Heart right ventricle (tissue), 16 donors: Measurements from ENCODE around the gene GJD2. TPM values are rescaled to one million over a fixed set of nuclear protein-coding genes. Genes with fewer than 3 reads are reported as not detected.

ENCODE experiments used
- ATAC-seq, 8 donors: fragments of 200-7000 bp; cut with Tn5 transposase; one replicate each; pipeline ENCODE4 v1.9.1; 2020; ENCODE audit warnings: mild to moderate bottlenecking in 8 of 8, moderate library complexity in 8 of 8, moderate number of reproducible peaks in 1 of 8
- DNase-seq, 2 donors: peaks; one replicate each; pipeline ENCODE4 v3.0.0-alpha.2; 2020
- H3K27ac ChIP-seq, 10 donors: fragments of 200-600 bp; sonication (generic) in 2 of 10; one replicate each; pipeline versions ENCODE4 v1.5.0 to v1.8.0; 2020 to 2022; ENCODE audit warnings: mild to moderate bottlenecking in 3 of 10
- H3K27me3 ChIP-seq, 7 donors: fragments of 200-600 bp; one replicate each; pipeline ENCODE4 v1.8.0; 2021 to 2022; ENCODE audit warnings: mild to moderate bottlenecking in 2 of 7
- H3K36me3 ChIP-seq, 9 donors: fragments of 200-600 bp; sonication (generic) in 1 of 9; one replicate each; pipeline versions ENCODE4 v1.5.0 to v1.8.0; 2020 to 2022; ENCODE audit warnings: mild to moderate bottlenecking in 2 of 9
- H3K4me1 ChIP-seq, 9 donors: fragments of 200-600 bp; sonication (generic) in 1 of 9; one replicate each; pipeline versions ENCODE4 v1.5.0 to v1.8.0; 2020 to 2022; ENCODE audit warnings: mild to moderate bottlenecking in 4 of 9
- H3K4me3 ChIP-seq, 10 donors: fragments of 200-600 bp; sonication (generic) in 2 of 10; one replicate each; pipeline versions ENCODE4 v1.5.0 to v1.8.0; 2020 to 2022; ENCODE audit warnings: mild to moderate bottlenecking in 7 of 10, moderate library complexity in 2 of 10
- H3K9me3 ChIP-seq, 11 donors: fragments of 200-600 bp in 10 of 11; sonication (generic) in 2 of 11; one replicate each; pipeline versions ENCODE4 v1.5.0 to v1.8.0; 2013 to 2022; ENCODE audit warnings: mild to moderate bottlenecking in 2 of 11, control low read depth in 1 of 11, moderate library complexity in 1 of 11
- CTCF ChIP-seq, 9 donors: fragments of 200-600 bp; sonication (generic) in 2 of 9; IDR thresholded peaks; one replicate each; pipeline versions ENCODE4 v1.5.0 to v1.8.0; 2021 to 2022; ENCODE audit warnings: antibody characterized with exemption in 9 of 9, mild to moderate bottlenecking in 5 of 9, moderate library complexity in 1 of 9
- WGBS, 2 donors: extraction: QIAGEN DNeasy Blood & Tissue Kit; methylation state at CpG; one replicate each; pipeline ENCODE4 v1.1.7; 2013; ENCODE audit warnings: inconsistent platforms in 1 of 2; 5-methylcytosine and 5-hydroxymethylcytosine counted together
- intact Hi-C, 10 donors: fragments of 100-400 bp; cut with DNase I; formaldehyde crosslinking; loops; one replicate each; pipeline versions ENCODE4 v1.11.1 to v1.14.2; 2022
- polyA plus RNA-seq, 2 donors: library from polyadenylated mRNA; stranded (reverse); fragments of 200-250 nt; gene quantifications; one replicate each; pipeline ENCODE4 v1.2.3, GENCODE V29; 2013
- total RNA-seq, 10 donors: library from RNA; stranded (reverse); fragmentation: NEBNext Ultra II Directional in 3 of 10; extraction: Animal tissue kit (Norgen Biotek cat#: 25700) in 3 of 10; gene quantifications; one replicate each; pipeline versions ENCODE4 v1.2.1 to v1.2.4, GENCODE V29; 2021 to 2023
- donor health status: Arrhythmogenic right ventricular cardiomyopathy.
- donor health status: ischemic (EF 13 %, LVEDD 7.1; RV severe dilation, severe dysfunction).
- donor health status: healthy with polysubstance abuse.
- donor health status: DM: no; HTN: yes; CAD: no.
- donor health status: DM: no; HTN: no; CAD: no.
- donor health status: ischemic (EF 25% LVEDD 6.9; RV normal size, moderate dysfunction).
- donor health status: ischemic (EF 25% LVEDD 5.7; RV mildly dilated, moderate dysfunction).
- donor health status: healthy.
- donor health status: DM: yes; HTN: yes; CAD: no.
- donor health status: Ischemic cardiomyopathy.
- donor health status: ischemic (EF 35%, LVEDD 5.7; RV mildly dilated, moderate dysfunction).
- donor health status: nonischemic (EF 11% LVEDD 7.7; RV severe dilation, severe dysfunction).
- donor health status: DM: yes; HTN: yes; CAD: no.
- donor health status: PGD.
- donor health status: ischemic (EF 29% LVEDD 5.4; RV normal size, mild dysfunction).
- donor health status: nonischemic (EF 23%, LVEDD 6.1; RV moderate dilation, normal function).

The GJD2 gene
- total and polyA plus RNA-seq, 12 donors, result 0.01 to 0.13 (median 0.08) TPM; not detected in 7

- Histone ChIP-seq H3K27ac (peak overlapping the region in 4 of 10 donors; percentile 15 to 94 (median 34)), H3K36me3 (peaks cover 0 to 32% (median 9%) of the 10 kb centered on the region in 9 donors), H3K4me1 (peaks cover 0 to 7% (median 0%) of the 10 kb centered on the region in 9 donors), H3K9me3 (no peaks in the 10 kb centered on the region), H3K4me3 (peak overlapping the region in 3 of 10 donors; percentile 26 to 65 (median 62)), H3K27me3 (peaks cover 0 to 32% (median 9%) of the 10 kb centered on the region in 7 donors)
- TF ChIP-seq CTCF (IDR thresholded peaks at IDR 0.05), result no peak
- intact Hi-C loops, result loop anchor here in 2 of 10 donors (5.0 to 10.0 kb wide), 2 partner anchors 78 to 115 kb away; no protein-coding TSS in a partner anchor
- ATAC-seq (no peak), DNase-seq (no peak)
- WGBS, 2 donors, result 50 to 67% methylated on average over 6 of the region's 6 CpGs
These were observed 35.3 kb upstream of the GJD2 start for GRCh38 chr15:34790121-34790520.

GRCh38 chr15:34789326-34789725 lies 34.5 kb upstream of the GJD2 start:
- Histone ChIP-seq H3K27ac (peak overlapping the region in 1 of 10 donors; percentile 0), H3K36me3 (peaks cover 0 to 32% (median 9%) of the 10 kb centered on the region in 9 donors), H3K4me3 (no peak overlapping the region), H3K27me3 (peaks cover 0 to 24% (median 2%) of the 10 kb centered on the region in 7 donors), H3K4me1 (no peaks in the 10 kb centered on the region), H3K9me3 (no peaks in the 10 kb centered on the region)
- 37 to 48% methylated on average over 7 of the region's 7 CpGs for WGBS, 2 donors
- intact Hi-C loops, result loop anchor here in 2 of 10 donors (5.0 to 10.0 kb wide), 2 partner anchors 65 to 67 kb away; no protein-coding TSS in a partner anchor
- no peak for TF ChIP-seq CTCF (IDR thresholded peaks at IDR 0.05)
- DNase-seq, result no peak
- ATAC-seq, result peak; percentile 7 to 48 (median 26)

GRCh38 chr15:34786206-34786605 lies 31.4 kb upstream of the GJD2 start:
- no peak for ATAC-seq
- Histone ChIP-seq H3K9me3 (peaks cover 0 to 5% (median 0%) of the 10 kb centered on the region in 11 donors), H3K27me3 (no peaks in the 10 kb centered on the region), H3K36me3 (peaks cover 0 to 12% (median 0%) of the 10 kb centered on the region in 9 donors), H3K4me1 (no peaks in the 10 kb centered on the region), H3K4me3 (no peak overlapping the region), H3K27ac (no peak overlapping the region)
- no peak for TF ChIP-seq CTCF (IDR thresholded peaks at IDR 0.05)
- no peak for DNase-seq
- WGBS, 2 donors, result 73 to 79% methylated on average over 2 of the region's 2 CpGs
- intact Hi-C loops, result loop anchor here in 2 of 10 donors (5.0 to 10.0 kb wide), 2 partner anchors 61 to 64 kb away; no protein-coding TSS in a partner anchor

GRCh38 chr15:34783991-34784390 lies 29.2 kb upstream of the GJD2 start:
- intact Hi-C loops, result loop anchor here in 1 of 10 donors (10.0 kb wide), 1 partner anchor 59 kb away; no protein-coding TSS in a partner anchor

More at GRCh38 chr15:34783991-34784390, 29.2 kb upstream of the GJD2 start:
- Histone ChIP-seq H3K27me3 (no peaks in the 10 kb centered on the region), H3K9me3 (peaks cover 0 to 17% (median 0%) of the 10 kb centered on the region in 11 donors), H3K4me1 (no peaks in the 10 kb centered on the region), H3K4me3 (no peak overlapping the region), H3K27ac (no peak overlapping the region), H3K36me3 (no peaks in the 10 kb centered on the region)
- no peak for ATAC-seq
- no peak for DNase-seq
- TF ChIP-seq CTCF (IDR thresholded peaks at IDR 0.05), result no peak
